Right hindlimb (tissue), 1 donor: Measurements from ENCODE around the gene PGM5.
A peak's percentile ranks its signal among the peaks of the same experiment; 100 is the strongest.
"Not testable (repeated sequence)": the region's sequence is repeated elsewhere in the genome, so short reads cannot be mapped to it uniquely, and the experiment has no call there.

ENCODE experiments used
- DNase-seq: peaks from one replicate; pipeline ENCODE4 v3.0.0-alpha.2; 2018

Gene PGM5

GRCh38 chr9:68383894-68384293 lies 27.5 kb downstream of the PGM5 start:
- not testable (repeated sequence) for DNase-seq

- not testable (repeated sequence) for DNase-seq
Observed at GRCh38 chr9:68389558-68389957, 33.1 kb downstream of the PGM5 start.

- not testable (repeated sequence) for DNase-seq
Observed at GRCh38 chr9:68390737-68391136, 34.3 kb downstream of the PGM5 start.

DNA sequence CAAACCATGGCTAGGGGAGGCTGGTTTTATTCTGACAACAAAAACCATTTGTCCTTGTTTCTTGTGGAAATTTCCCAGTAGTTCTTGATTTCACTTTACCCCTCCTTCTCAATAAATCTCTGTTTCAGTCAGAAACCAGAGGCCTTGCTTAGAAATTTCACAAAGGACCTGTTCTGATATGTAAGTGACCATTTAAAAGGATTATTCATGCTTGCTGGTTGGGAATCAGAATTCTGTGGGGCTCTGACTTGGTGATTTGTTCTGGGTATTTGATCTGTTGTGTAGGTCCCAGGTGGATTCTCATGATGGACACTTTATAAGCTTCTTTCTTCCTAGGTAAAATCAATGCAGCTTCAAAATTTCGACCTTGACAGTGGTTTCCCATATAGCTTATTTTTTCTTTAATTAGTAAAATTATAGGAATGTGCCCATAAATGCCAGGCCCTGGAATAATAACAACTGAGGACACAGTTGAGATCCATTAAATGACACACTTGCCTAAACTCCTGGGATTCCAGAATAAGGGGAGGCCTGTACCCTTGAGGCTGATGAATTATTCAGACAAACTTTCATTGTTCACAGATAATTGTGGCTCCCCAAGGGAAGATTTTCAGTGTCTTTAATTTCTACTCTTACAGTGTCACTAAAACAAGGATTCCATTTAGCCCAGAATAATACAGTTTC lies 40.1 kb downstream of the PGM5 start:
- not testable (repeated sequence) for DNase-seq

- not testable (repeated sequence) for DNase-seq
Observed at GRCh38 chr9:68397095-68397423, 40.6 kb downstream of the PGM5 start.

DNA sequence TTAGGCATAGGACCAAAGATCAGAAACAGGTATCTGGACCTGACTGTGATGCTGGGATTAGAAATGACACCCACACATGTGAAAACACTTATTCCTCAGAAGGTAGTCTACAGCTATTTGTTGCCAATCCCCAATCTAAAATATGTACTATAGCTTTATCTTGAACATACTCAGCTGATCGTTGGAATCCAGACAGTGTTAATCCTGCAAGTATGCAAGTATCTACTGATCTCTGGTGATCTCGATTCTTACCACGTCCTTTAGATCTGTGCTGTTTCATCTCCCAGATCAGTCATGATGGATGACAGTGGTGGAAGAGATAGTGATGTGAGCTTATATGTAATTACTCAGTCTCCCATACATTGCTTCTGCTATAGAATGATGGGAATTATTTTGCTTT lies 41.4 kb downstream of the PGM5 start:
- not testable (repeated sequence) for DNase-seq

DNA sequence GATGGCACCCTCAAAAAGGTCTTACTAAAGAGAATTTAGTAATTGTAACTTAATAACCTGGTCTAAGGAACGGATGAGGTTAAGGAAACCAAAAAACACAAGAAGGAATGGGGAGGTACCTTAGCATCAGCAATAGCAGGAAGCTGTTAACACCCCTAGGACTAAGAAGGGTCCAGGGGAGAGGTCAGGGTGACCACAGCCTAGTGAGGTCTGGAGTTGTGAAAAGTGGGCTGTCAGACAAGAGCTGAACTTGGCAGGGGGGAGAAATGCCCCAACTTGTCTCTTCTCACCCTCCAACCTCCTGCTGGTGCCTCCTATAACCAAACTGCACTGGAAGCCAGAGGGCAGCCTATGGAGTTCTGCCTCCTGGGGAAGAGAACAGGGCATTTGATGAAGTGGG lies 41.9 kb downstream of the PGM5 start:
- DNase-seq: not testable (repeated sequence)

- not testable (repeated sequence) for DNase-seq
Observed at GRCh38 chr9:68404421-68405185, 48.2 kb downstream of the PGM5 start.

GRCh38 chr9:68411865-68412264 lies 55.5 kb downstream of the PGM5 start:
- DNase-seq: not testable (repeated sequence)

DNA sequence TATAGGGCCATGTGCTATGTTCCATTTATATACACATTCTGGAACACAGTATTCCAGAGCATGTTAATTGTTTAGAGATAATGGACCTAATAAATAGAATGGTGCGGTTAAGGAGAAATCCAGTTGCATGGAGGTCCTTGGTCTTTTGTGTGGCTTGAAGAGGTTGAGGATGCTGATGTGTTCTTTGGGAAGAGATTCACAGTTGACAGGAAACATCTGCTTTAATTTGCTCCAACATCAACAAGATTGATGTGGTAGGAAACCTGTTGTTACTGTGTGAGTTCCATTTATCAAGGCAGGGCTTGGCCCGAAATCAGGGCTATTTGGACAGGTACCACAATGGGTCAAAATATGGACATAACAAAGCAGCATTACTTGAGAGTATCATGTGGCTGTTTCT lies 56.3 kb downstream of the PGM5 start:
- not testable (repeated sequence) for DNase-seq

DNA sequence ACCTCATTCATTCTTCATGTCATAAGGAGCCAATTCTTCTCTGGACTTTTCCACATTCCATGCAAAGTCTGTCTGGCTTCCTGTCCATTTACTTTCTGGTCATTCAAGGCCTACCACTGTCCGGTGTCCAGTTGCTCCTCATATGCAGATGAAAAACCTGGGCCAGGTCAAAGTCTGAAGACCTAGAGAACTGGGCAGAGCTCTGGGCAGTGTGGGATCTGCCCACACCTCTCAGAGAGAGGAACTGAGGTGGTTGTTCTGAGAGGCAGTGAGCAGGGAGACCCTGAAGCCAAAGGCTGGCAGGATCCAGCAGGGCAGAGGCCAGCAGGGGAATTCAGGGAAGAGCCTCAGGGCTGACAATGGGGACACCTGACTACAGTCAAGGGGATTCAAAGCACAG lies 58.7 kb downstream of the PGM5 start:
- not testable (repeated sequence) for DNase-seq

- no peak for DNase-seq
Observed at GRCh38 chr9:68416936-68417564, 60.6 kb downstream of the PGM5 start.

GRCh38 chr9:68417762-68418161 lies 61.4 kb downstream of the PGM5 start:
- DNase-seq: no peak

DNA sequence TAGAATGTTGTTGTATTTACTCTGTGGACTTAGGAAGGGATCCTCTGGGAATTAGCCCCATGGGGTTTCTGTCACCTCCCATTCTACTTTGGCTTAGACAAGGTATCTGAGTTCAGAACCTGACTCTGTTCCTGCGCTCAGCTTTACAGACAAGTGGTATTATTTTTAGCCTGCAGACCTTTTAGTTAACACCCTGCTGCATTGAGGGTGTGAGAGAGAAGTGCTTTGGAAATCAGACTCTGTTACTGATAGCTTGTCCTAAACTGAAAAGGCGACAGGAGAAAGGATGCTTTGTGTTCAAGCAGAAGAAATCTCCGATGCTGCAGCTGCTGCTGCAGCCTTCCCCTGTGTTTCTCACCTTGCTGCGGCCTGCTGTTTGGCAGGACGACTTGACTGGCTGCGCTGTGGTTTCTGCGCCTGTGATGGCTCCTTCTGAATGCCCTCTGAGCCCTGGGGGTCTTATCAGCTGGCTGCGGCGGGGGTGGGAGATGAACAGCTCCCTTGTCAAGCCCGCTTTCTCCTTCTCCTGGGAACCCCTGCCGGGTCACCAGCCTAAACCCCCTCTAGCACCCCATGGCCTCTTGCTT lies 61.9 kb downstream of the PGM5 start:
- no peak for DNase-seq

DNA sequence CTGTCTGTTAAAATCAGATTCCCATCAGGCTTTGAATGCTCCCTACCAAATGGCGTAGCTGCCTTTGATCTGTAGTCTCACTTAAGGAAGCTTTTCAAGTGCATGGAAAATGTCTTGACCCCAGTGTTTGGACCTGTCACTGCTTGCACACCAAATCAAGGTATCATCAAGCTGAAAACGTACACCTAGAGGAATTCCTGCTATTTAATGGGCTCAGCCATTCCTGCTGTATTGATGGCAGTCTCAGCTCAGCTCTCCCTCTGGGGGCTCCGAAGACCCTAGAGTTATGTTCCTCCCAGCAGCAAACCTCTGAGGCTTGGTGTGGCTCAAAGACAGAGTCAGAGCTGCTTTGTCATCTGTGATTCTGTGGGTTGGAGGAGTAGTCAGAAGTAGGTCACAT lies 63.5 kb downstream of the PGM5 start:
- no peak for DNase-seq

GRCh38 chr9:68426755-68427154 lies 70.3 kb downstream of the PGM5 start:
- no peak for DNase-seq

- DNase-seq: peak; percentile 37
Observed at GRCh38 chr9:68427216-68427977, 71.0 kb downstream of the PGM5 start.

GRCh38 chr9:68428481-68428880 lies 72.1 kb downstream of the PGM5 start:
- no peak for DNase-seq

DNA sequence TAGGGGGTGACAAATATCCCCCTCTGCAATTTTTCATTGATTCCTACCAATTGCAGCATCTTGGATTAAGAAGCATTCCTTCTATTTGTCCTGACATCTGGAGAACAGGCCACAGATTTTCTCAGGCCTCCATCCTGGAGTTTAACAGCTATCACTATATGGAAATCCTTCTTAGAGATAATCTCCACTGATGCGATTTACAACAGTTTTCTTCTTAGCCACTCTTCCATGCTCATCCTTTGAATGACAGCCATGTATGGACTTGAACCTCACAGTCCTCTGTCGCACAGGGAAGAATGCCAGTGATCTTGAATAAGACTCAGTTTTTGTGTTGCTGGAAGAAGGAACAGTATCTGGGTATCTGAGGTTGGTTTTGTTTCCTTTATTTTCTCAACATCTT lies 73.2 kb downstream of the PGM5 start:
- DNase-seq: no peak

DNA sequence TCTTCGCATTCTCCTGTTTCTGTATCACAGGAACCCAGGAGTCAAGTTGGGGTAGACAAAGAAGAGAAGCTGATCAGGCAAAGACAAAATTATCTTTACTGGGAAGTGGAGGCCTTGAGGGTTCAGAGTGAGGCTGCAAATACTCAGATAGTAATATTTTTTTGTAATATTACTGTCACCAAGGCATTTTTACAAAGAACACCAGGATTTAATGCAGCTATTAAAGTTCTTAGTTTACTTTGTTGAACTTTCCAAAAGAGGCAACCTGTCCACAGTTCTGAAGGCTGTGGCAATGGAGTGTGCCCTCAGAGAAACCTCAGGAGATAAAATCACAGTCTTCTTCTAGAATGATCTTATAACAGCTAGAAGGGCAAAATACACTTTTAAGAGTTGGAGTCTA lies 74.9 kb downstream of the PGM5 start:
- no peak for DNase-seq

DNA sequence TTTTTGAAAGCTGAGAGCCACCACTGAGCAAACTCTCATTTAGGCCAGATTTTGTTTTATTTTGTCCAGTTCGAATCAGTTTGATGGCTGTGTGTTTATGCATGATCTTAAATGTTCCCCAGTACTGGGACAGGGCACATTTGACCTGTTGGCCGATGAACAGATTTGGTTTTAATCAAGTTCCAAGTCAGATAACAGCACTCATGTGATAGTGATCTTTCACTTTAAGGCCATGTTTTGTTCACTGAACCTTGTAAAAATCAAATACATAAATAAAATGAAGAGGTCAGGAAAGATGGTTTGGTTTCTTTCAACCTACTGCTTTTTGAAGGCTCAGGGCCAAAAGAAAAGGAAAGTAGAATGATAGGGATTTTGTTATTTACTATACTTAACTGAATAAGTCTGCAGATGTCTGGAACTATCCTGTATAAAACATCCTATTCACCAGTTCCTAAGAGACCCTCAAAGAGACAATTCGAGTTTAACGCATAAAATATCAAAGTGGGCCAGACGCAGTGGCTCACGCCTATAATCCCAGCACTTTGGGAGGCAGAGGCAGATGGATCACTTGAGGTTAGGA lies 77.2 kb downstream of the PGM5 start:
- no peak for DNase-seq

DNA sequence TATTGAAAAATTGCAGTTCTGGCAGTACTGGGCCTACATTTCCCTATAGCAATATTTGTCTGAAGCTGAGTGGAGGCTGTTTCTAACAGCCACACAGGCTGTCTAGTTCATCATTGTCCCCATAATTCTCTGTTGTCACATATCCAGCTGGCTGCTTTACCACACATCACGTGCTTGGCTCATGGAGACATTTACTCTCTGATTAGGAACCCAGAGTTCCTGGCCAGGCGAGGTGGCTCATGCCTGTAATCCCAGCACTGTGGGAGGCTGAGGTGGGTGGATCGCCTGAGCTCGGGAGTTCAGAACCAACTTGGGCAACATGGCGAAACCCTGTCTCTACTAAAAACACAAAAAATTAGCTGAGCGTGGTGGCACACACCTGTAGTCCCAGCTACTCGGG lies 81.4 kb downstream of the PGM5 start:
- peak; percentile 62 for DNase-seq

GRCh38 chr9:68443624-68444023 lies 87.2 kb downstream of the PGM5 start:
- DNase-seq: no peak
